ENCODE data around the gene FNBP1.

FNBP1 gene

DNA sequence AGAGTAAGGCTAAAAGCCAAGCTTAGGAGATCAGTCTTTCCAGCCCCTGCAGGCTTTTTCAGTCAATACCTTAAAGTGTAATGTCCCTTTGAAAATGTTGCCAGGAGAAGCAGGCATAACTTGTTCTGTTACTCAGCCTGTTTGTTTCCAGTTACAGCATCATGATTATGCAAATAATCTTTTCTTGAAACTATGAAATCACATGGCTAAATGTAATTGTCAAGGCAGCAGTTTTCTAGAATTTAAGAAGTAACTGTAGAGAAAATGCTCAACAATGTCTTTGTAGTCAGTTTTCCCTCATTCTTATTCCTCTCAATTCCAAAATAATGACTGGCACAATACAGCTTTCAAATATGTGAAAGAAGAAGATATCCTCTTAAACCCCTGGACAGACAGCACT lies 8.9 kb upstream of the FNBP1 start:
- no peak for DNase-seq (ENCODE audit: low read depth)
- no peak for TF ChIP-seq CTCF (IDR thresholded peaks at IDR 0.05; ENCODE audit: low read depth, low read length, missing control alignments)
- H3K4me3 ChIP-seq (ENCODE audit: low read depth, low read length) = no peak overlapping the region
- in situ Hi-C loops (cut with HindIII; ENCODE audit: low sequenced_read_pairs) = no loop called here

DNA sequence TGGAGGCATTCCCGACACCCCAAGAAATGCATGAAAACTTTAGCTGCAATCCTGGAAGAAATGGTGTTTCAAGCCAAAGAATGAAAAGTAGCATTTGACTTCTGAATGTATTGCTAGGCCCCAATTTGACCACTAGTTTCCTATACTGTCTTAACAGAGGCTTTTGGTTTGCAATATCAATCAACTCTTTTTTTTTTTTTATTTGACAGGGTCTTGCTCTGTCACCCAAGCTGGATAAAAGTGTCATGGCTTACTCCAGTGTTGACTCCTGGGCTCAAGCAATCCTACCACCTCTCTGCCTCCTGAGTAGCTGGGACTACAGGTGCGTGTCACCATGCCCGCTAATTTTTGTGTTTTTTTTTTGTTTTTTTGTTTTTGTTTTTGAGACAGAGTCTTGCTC lies 7.5 kb upstream of the FNBP1 start:
- DNase-seq (ENCODE audit: low read depth) = no peak
- TF ChIP-seq CTCF (IDR thresholded peaks at IDR 0.05; ENCODE audit: low read depth, low read length, missing control alignments) = no peak
- in situ Hi-C loops (cut with HindIII; ENCODE audit: low sequenced_read_pairs) = no loop called here
- H3K4me3 ChIP-seq (ENCODE audit: low read depth, low read length) = no peak overlapping the region

GRCh38 chr9:130049431-130050210 lies 6.6 kb upstream of the FNBP1 start:
- DNase-seq (ENCODE audit: low read depth) = no peak
- in situ Hi-C loops (cut with HindIII; ENCODE audit: low sequenced_read_pairs) = no loop called here

GRCh38 chr9:130045725-130046450 lies 2.9 kb upstream of the FNBP1 start:
- DNase-seq (ENCODE audit: low read depth) = no peak
- no peak overlapping the region for H3K4me3 ChIP-seq (ENCODE audit: low read depth, low read length)
- in situ Hi-C loops (cut with HindIII; ENCODE audit: low sequenced_read_pairs) = no loop called here
- TF ChIP-seq CTCF (IDR thresholded peaks at IDR 0.05; ENCODE audit: low read depth, low read length, missing control alignments) = no peak

More at GRCh38 chr9:130049431-130050210, 6.6 kb upstream of the FNBP1 start:
- H3K4me3 ChIP-seq (ENCODE audit: low read depth, low read length) = no peak overlapping the region
- TF ChIP-seq CTCF (IDR thresholded peaks at IDR 0.05; ENCODE audit: low read depth, low read length, missing control alignments) = no peak

DNA sequence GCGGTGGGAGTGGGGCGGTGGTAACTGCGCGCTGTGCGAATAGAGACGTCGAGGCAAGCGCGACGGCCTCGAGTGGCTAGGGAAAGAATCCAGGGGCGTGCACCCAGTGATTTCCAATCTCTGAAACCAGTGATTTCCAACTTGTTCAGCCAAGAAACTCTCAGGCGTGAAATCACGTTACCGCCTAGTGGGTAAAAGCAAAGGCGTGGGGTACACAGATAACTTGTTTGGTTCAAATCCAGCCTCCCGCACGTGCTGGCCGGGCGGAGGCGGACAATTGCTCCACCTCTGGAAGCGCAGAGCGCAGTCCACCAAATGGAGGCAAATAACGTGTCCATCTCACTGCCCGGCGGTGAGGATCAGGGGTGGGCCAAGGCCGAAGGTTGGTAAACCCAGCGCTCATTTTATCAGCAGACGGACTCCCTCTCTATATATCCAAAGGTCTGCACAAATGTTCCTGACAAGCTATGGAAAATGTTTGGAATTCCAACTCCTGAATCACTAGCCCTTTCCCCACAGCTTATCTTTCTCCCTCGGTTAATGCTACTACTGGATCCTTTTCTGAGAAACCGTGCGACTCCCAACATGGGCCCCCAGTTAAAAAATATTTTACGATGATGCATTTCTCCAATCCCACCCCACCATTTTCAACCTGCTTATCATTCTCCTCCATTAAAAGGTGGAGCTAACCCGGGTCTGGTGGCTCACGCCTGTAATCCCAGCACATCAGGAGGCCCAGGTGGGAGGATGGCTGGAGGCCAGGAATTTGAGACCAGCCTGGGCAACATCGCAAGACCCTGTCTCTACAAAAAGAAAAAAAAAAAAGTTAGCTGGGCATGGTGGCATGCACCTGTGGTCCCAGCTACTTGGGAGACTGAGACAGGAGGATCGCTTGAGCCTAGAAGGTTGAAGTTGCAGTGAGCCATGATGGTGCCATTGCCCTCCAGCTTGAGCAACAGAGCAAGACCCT lies 950 bp upstream of the FNBP1 start:
- peak overlapping the region; percentile 91 for H3K4me3 ChIP-seq (ENCODE audit: low read depth, low read length)
- peak; percentile 8 for TF ChIP-seq CTCF (IDR thresholded peaks at IDR 0.05; ENCODE audit: low read depth, low read length, missing control alignments)
- in situ Hi-C loops (cut with HindIII; ENCODE audit: low sequenced_read_pairs) = no loop called here
- no peak for DNase-seq (ENCODE audit: low read depth)

GRCh38 chr9:130042406-130042884 lies 544 bp downstream of the FNBP1 start:
- TF ChIP-seq CTCF (IDR thresholded peaks at IDR 0.05; ENCODE audit: low read depth, low read length, missing control alignments) = no peak
- no peak for DNase-seq (ENCODE audit: low read depth)
- in situ Hi-C loops (cut with HindIII; ENCODE audit: low sequenced_read_pairs) = no loop called here
- H3K4me3 ChIP-seq (ENCODE audit: low read depth, low read length) = peak overlapping the region; percentile 91
